ENCODE data around the gene ARHGAP28. TPM values are rescaled to one million over a fixed set of nuclear protein-coding genes. Genes with fewer than 3 reads are reported as not detected.

Gene ARHGAP28
- total RNA-seq, 1 experiment from 2014 or later = 9.2 TPM

DNA sequence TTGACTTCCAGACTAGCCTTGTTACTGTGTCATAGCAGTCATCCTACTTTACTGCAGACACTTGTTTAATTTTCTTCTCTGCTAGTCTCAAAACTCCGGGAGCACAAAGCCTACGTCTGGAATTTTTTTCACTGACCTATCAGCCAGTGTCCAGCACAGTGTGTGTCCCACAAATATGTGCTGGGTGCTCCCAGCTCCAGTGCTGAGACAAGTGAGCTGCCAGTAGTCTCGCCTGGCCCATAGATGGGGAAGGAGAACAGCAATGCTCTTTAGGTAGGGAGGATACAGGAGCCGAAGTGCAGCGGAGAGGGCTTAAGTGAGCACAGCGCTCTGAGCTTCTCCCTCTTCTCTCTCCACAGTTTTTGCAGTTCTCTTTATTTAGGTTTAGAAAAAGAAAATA is 34.0 kb downstream of the ARHGAP28 start:
- Mint-ChIP-seq H3K27me3 (ENCODE audit: low read depth) (no peaks in the 10 kb centered on the region), H3K9me3 (no peaks in the 10 kb centered on the region; a peak in 1 of 5 replicates), H3K4me1 (peaks cover 14 to 34% of the 10 kb centered on the region in 2 experiments), H3K36me3 (ENCODE audit: insufficient read depth in 1 of 3, low read depth in 3 of 3) (peaks cover 0 to 2% (median 0%) of the 10 kb centered on the region in 3 experiments; a peak in 1 of 7 replicates), H3K4me3 (no peak overlapping the region), H3K27ac (peak overlapping the region in 1 of 3 experiments; percentile 26; a peak in 1 of 7 replicates)
- no peak overlapping the region for H2BK5ac ChIP-seq (ENCODE audit: insufficient read length, low read length)
- DNase-seq = no peak
- H3K56ac ChIP-seq (ENCODE audit: insufficient read length, low read depth, low read length) = no peak overlapping the region
- no peak overlapping the region for H2AFZ ChIP-seq (ENCODE audit: low read length)
- no peaks in the 10 kb centered on the region for H3K9me3 ChIP-seq (ENCODE audit: control insufficient read depth, low read depth, low read length)
- no peaks in the 10 kb centered on the region for H4K20me1 ChIP-seq (ENCODE audit: control insufficient read depth, insufficient read depth, insufficient read length)
- no peaks in the 10 kb centered on the region for H3K27me3 ChIP-seq (ENCODE audit: insufficient read depth, low read length)
- H4K8ac ChIP-seq (replicated peaks; ENCODE audit: insufficient read length, low read depth, low read length) = no peak overlapping the region
- no peak overlapping the region for H2BK20ac ChIP-seq (ENCODE audit: low read depth, low read length, poor library complexity, severe bottlenecking)
- no CpG with 5 or more reads among the region's 6 CpGs for WGBS (ENCODE audit: extremely low coverage, insufficient read length, low lambda C conversion rate)
- H3K4me2 ChIP-seq (ENCODE audit: insufficient read depth, insufficient read length, low read length) = no peak overlapping the region
- H3K9ac ChIP-seq (ENCODE audit: extremely low read depth, insufficient read length, low read length) = no peak overlapping the region
- H2BK120ac ChIP-seq (ENCODE audit: low read depth, low read length, poor library complexity, severe bottlenecking) = no peak overlapping the region
- H3K27ac ChIP-seq (ENCODE audit: insufficient read length, low read depth, low read length) = no peak overlapping the region
- no peak overlapping the region for H3K4ac ChIP-seq (ENCODE audit: low read depth, low read length)
- TF ChIP-seq, protein P1, sequence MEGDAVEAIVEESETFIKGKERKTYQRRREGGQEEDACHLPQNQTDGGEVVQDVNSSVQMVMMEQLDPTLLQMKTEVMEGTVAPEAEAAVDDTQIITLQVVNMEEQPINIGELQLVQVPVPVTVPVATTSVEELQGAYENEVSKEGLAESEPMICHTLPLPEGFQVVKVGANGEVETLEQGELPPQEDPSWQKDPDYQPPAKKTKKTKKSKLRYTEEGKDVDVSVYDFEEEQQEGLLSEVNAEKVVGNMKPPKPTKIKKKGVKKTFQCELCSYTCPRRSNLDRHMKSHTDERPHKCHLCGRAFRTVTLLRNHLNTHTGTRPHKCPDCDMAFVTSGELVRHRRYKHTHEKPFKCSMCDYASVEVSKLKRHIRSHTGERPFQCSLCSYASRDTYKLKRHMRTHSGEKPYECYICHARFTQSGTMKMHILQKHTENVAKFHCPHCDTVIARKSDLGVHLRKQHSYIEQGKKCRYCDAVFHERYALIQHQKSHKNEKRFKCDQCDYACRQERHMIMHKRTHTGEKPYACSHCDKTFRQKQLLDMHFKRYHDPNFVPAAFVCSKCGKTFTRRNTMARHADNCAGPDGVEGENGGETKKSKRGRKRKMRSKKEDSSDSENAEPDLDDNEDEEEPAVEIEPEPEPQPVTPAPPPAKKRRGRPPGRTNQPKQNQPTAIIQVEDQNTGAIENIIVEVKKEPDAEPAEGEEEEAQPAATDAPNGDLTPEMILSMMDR (conservative IDR thresholded peaks at IDR 0.05) = no peak
- H3T11ph ChIP-seq (ENCODE audit: low read length) = no peak overlapping the region
- no peaks in the 10 kb centered on the region for H3K23me2 ChIP-seq (ENCODE audit: insufficient read length, low read depth, low read length, poor library complexity, severe bottlenecking)
- no peaks in the 10 kb centered on the region for H3K79me1 ChIP-seq (ENCODE audit: insufficient read depth, low read depth, low read length, poor library complexity, severe bottlenecking)
- no peak overlapping the region for H3K14ac ChIP-seq (ENCODE audit: insufficient read depth, low read length)
- no peak overlapping the region for H2AK5ac ChIP-seq (ENCODE audit: insufficient read length, low read length)
- H4K91ac ChIP-seq (ENCODE audit: insufficient read length, low read depth, low read length) = no peak overlapping the region
- H2BK15ac ChIP-seq (ENCODE audit: low read depth, low read length) = no peak overlapping the region
- no peak overlapping the region for H4K5ac ChIP-seq (ENCODE audit: insufficient read length, low read depth, low read length)
- H3K23ac ChIP-seq (ENCODE audit: insufficient read length, low read depth, low read length) = no peak overlapping the region
- no peak overlapping the region for H2BK12ac ChIP-seq (ENCODE audit: insufficient read length, low read depth, low read length)
- no peaks in the 10 kb centered on the region for H3K4me1 ChIP-seq (ENCODE audit: insufficient read depth, low read length)
- no peak overlapping the region for H3K18ac ChIP-seq (ENCODE audit: insufficient read length, low read depth, low read length)
- no peaks in the 10 kb centered on the region for H3K79me2 ChIP-seq (ENCODE audit: insufficient read depth, low read length)
